ENCODE data around the gene TPH1.
"Not testable (repeated sequence)": the region's sequence is repeated elsewhere in the genome, so short reads cannot be mapped to it uniquely, and the experiment has no call there.

TPH1 gene

GRCh38 chr11:18022419-18022818 is 23.6 kb downstream of the TPH1 start:
- DNase-seq (ENCODE audit: low read depth in 2 of 2), result no peak

- no peak for DNase-seq (ENCODE audit: low read depth in 2 of 2)
Observed at GRCh38 chr11:18019650-18020049, 26.4 kb downstream of the TPH1 start.

- DNase-seq (ENCODE audit: low read depth in 2 of 2), result no peak
Observed at GRCh38 chr11:18016789-18017188, 29.3 kb downstream of the TPH1 start.

- no peak for DNase-seq (ENCODE audit: low read depth in 2 of 2)
Observed at GRCh38 chr11:18014876-18015275, 31.2 kb downstream of the TPH1 start.

GRCh38 chr11:18013790-18014507 is 32.1 kb downstream of the TPH1 start:
- DNase-seq (ENCODE audit: low read depth in 2 of 2), result no peak

- peak; percentile 85 to 91 for DNase-seq (ENCODE audit: low read depth in 2 of 2)
Observed at GRCh38 chr11:18012906-18013781, 32.9 kb downstream of the TPH1 start, which contains the start of gene SERGEF. Gene SERGEF, minus strand, starts transcription at chr11:18013047. Its CDS starts 37 bp downstream, at chr11:18013010.

GRCh38 chr11:18012122-18012905 is 33.8 kb downstream of the TPH1 start:
- no peak for DNase-seq (ENCODE audit: low read depth in 2 of 2)

- DNase-seq (ENCODE audit: low read depth in 2 of 2), result no peak
Observed at GRCh38 chr11:18011633-18012032, 34.4 kb downstream of the TPH1 start.

- no peak for DNase-seq (ENCODE audit: low read depth in 2 of 2)
Observed at GRCh38 chr11:18010977-18011586, 35.0 kb downstream of the TPH1 start.

- no peak for DNase-seq (ENCODE audit: low read depth in 2 of 2)
Observed at GRCh38 chr11:18010121-18010670, 35.9 kb downstream of the TPH1 start.

- DNase-seq (ENCODE audit: low read depth in 2 of 2), result no peak
Observed at GRCh38 chr11:18005376-18006129, 40.5 kb downstream of the TPH1 start.

- DNase-seq (ENCODE audit: low read depth in 2 of 2), result no peak
Observed at GRCh38 chr11:18001191-18001590, 44.9 kb downstream of the TPH1 start.

GRCh38 chr11:18000760-18001159 is 45.3 kb downstream of the TPH1 start:
- DNase-seq (ENCODE audit: low read depth in 2 of 2), result no peak

- DNase-seq (ENCODE audit: low read depth in 2 of 2), result not testable (repeated sequence)
Observed at GRCh38 chr11:18000128-18000527, 45.9 kb downstream of the TPH1 start.

All from stimulated activated CD4-positive, alpha-beta T cell treated with anti-CD3 and anti-CD28 coated beads, Interleukin-15, amount 100 ng/mL, for 48 hours (primary cell).